A673 (cell line): ENCODE results near the gene HAND2.

Experiments used
- EZH2 ChIP-seq: fragments of 200-600 bp; sonication (generic); IDR thresholded peaks from 2 replicates; pipeline ENCODE4 v1.6.1; 2017; ENCODE audit warnings: borderline replicate concordance, low read depth, mild to moderate bottlenecking, mixed read lengths, antibody characterized with exemption, low read length; ENCODE audit not compliant: poor library complexity, severe bottlenecking
- TF ChIP-seq, protein P1 (sequence below): fragments of 300-800, 200-600 bp; sonication (generic); conservative IDR thresholded peaks from 2 replicates; pipeline ENCODE4 v1.5.1; 2017; ENCODE audit warnings: low read depth, mild to moderate bottlenecking, antibody characterized with exemption, low read length, moderate library complexity, mixed read lengths

DNA sequence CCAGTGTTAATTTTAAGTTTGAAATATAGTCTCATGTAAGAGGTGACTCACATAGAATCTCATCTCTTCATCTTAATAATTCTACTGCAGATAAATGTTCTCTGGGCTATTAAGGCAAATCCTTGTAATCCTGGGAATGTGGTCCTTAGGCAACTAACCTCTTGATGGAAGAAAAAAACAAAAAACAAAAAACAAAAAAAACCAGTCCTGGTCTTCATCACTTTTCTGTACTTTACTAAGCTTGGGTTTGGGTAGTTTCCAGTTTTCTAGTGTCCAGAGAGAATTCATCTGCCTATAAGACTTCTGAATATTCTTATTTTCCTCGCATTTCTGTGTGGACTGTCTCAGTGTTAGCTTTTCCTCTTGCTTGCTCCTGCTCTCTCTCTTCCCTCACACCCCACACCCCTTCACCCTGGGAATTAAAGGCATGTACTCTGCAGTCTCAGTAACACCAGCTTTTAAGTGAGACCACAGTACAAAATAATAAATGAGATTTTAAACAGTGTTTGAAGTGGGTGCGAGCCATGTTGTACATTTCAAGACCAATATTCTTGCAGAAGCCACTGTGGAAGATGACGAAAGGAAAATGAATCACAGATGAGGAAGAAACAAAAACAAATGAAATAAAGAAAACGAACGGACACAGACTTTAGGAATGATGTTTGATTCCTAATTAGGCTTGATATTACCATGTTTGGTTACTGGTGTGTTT, 51.7 kb downstream of the HAND2 start:
- TF ChIP-seq, protein P1, sequence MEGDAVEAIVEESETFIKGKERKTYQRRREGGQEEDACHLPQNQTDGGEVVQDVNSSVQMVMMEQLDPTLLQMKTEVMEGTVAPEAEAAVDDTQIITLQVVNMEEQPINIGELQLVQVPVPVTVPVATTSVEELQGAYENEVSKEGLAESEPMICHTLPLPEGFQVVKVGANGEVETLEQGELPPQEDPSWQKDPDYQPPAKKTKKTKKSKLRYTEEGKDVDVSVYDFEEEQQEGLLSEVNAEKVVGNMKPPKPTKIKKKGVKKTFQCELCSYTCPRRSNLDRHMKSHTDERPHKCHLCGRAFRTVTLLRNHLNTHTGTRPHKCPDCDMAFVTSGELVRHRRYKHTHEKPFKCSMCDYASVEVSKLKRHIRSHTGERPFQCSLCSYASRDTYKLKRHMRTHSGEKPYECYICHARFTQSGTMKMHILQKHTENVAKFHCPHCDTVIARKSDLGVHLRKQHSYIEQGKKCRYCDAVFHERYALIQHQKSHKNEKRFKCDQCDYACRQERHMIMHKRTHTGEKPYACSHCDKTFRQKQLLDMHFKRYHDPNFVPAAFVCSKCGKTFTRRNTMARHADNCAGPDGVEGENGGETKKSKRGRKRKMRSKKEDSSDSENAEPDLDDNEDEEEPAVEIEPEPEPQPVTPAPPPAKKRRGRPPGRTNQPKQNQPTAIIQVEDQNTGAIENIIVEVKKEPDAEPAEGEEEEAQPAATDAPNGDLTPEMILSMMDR = no peak
- TF ChIP-seq EZH2 = no peak
